Adrenal gland (tissue), 12 donors: ENCODE results near the gene MCCC1. TPM values are rescaled to one million over a fixed set of nuclear protein-coding genes. Genes with fewer than 3 reads are reported as not detected.

Source experiments
- DNase-seq, 7 donors: peaks; one replicate each; pipeline ENCODE4 v3.0.0-alpha.2; 2019 to 2020
- H3K27ac ChIP-seq, 5 donors: fragments of 200-600 bp; sonication (generic) in 4 of 5; 1 replicate in 3 of 5; 2 replicates in 2 of 5; pipeline versions ENCODE4 v1.5.1 to v1.8.0; 2016 to 2020; ENCODE audit warnings: mild to moderate bottlenecking in 1 of 5
- H3K27me3 ChIP-seq: fragments of 200-600 bp; 2 replicates; pipeline ENCODE4 v1.8.0; 2021
- H3K36me3 ChIP-seq, 2 donors: fragments of 200-600 bp; replicated peaks in 1 of 2; 1 replicate in 1 of 2; 2 replicates in 1 of 2; pipeline versions ENCODE4 v1.5.1 to v1.8.0; 2018 to 2022
- H3K4me1 ChIP-seq, 2 donors: fragments of 200-600 bp; replicated peaks in 1 of 2; 1 replicate in 1 of 2; 2 replicates in 1 of 2; pipeline versions ENCODE4 v1.5.1 to v1.8.0; 2018 to 2021
- H3K4me3 ChIP-seq, 4 donors: fragments of 200-600 bp; sonication (generic) in 3 of 4; one replicate each; pipeline ENCODE4 v1.5.1; 2016 to 2018
- H3K9me3 ChIP-seq, 3 donors: fragments of 200-600 bp; sonication (generic) in 1 of 3; replicated peaks in 1 of 3; 1 replicate in 2 of 3; 2 replicates in 1 of 3; pipeline versions ENCODE4 v1.5.1 to v1.8.0; 2016 to 2021
- CTCF ChIP-seq, 6 experiments: fragments of 450-650 bp in 4 of 6; fragments of 200-600 bp in 2 of 6; sonication (generic) in 1 of 6; IDR thresholded peaks; 1 replicate in 5 of 6; 2 replicates in 1 of 6; pipeline versions ENCODE4 v1.5.1 to v1.8.0; 2016 to 2021; ENCODE audit warnings: antibody characterized with exemption in 6 of 6, mild to moderate bottlenecking in 2 of 6, moderate library complexity in 1 of 6
- POLR2A ChIP-seq, 2 donors: fragments of 450-650 bp; IDR thresholded peaks; one replicate each; pipeline ENCODE4 v1.6.1; 2017; ENCODE audit warnings: antibody characterized with exemption in 2 of 2, mild to moderate bottlenecking in 2 of 2, moderate library complexity in 1 of 2
- WGBS, 4 donors: extraction: QIAGEN DNeasy Blood & Tissue Kit in 2 of 4; methylation state at CpG; one replicate each; pipeline versions ENCODE4 v1.1.5 to v1.1.7; 2013 to 2017; 5-methylcytosine and 5-hydroxymethylcytosine counted together
- intact Hi-C, 2 donors: fragments of 100-400 bp; cut with DNase I; formaldehyde crosslinking; loops; one replicate each; pipeline versions ENCODE4 v1.14.1 to v1.15.0; 2022 to 2023
- polyA plus RNA-seq, 3 donors: library from polyadenylated mRNA; stranded (reverse); fragments of 200-250 nt in 2 of 3; fragments of 350-450 nt in 1 of 3; fragmentation: Illumina TruSeq in 1 of 3; extraction: RNeasy Lipid Tissue Mini Kit (QIAGEN cat#74804) in 1 of 3; gene quantifications; one replicate each; pipeline ENCODE4 v1.2.3, GENCODE V29; 2013 to 2014
- total RNA-seq, 9 donors: library from RNA; depleted of rRNA in 4 of 9; stranded (reverse); fragments of >200 nt in 4 of 9; fragments of 120-200 nt in 1 of 9; fragmentation: NEBNext Ultra II Directional in 1 of 9; extraction: Animal tissue kit (Norgen Biotek cat#: 25700) in 1 of 9; gene quantifications; one replicate each; pipeline versions ENCODE4 v1.1.0 to v1.2.4, GENCODE V29; 2013 to 2023
- donor health status: healthy with polysubstance abuse.
- donor health status: Bipolar disorder and iron deficiency.
- donor health status: DM: yes; HTN: yes; CAD: no.
- donor health status: DM: no; HTN: no; CAD: no.
- donor health status: DM: no; HTN: no; CAD: no.
- donor health status: DM: yes; HTN: yes; CAD: no.

The MCCC1 gene
- total and polyA plus RNA-seq, 12 donors: 40.9 to 137 (median 53.5) TPM

- Histone ChIP-seq H3K4me1 (peaks cover 14 to 29% of the 10 kb centered on the region in 2 donors), H3K9me3 (no peaks in the 10 kb centered on the region), H3K27me3 (no peaks in the 10 kb centered on the region), H3K36me3 (peaks cover 0 to 4% of the 10 kb centered on the region in 2 donors), H3K4me3 (no peak overlapping the region), H3K27ac (no peak overlapping the region)
- no peak for DNase-seq
- 73 to 88% (median 77%) methylated on average over 6 of the region's 6 CpGs for WGBS, 4 donors
- intact Hi-C loops: no loop called here
- no peak for TF ChIP-seq CTCF (IDR thresholded peaks at IDR 0.05)
- no peak for TF ChIP-seq POLR2A (IDR thresholded peaks at IDR 0.05)
Measured at GRCh38 chr3:182967218-182968204, 131.8 kb downstream of the MCCC1 start.

- Histone ChIP-seq H3K27ac (peak overlapping the region in 1 of 5 donors; percentile 15), H3K4me1 (peaks cover 17 to 40% of the 10 kb centered on the region in 2 donors), H3K36me3 (peaks cover 0 to 4% of the 10 kb centered on the region in 2 donors), H3K9me3 (no peaks in the 10 kb centered on the region), H3K4me3 (no peak overlapping the region), H3K27me3 (no peaks in the 10 kb centered on the region)
- DNase-seq: no peak
- 87 to 93% (median 90%) methylated on average over 9 of the region's 9 CpGs for WGBS, 4 donors
- no peak for TF ChIP-seq CTCF (IDR thresholded peaks at IDR 0.05)
- intact Hi-C loops: no loop called here
Measured at GRCh38 chr3:182965861-182966366, 133.4 kb downstream of the MCCC1 start.

Other genes starting within 250 kb of the MCCC1 start
- 10 to 100 TPM; 12.7 to 51.9 (median 36.0) TPM for gene DCUN1D1, start 119.0 kb downstream of the MCCC1 start, total RNA-seq
- gene DCUN1D1, start 119.0 kb downstream of the MCCC1 start, polyA plus RNA-seq: 10 to 100 TPM in 1 of 3 donors, 1 to 10 TPM in 2; 5.5 to 37.7 (median 7.9) TPM
- 1 to 10 TPM in 3 of 9 donors, under 1 TPM in 5, not detected in 1; 0.17 to 8.3 (median 0.76) TPM for gene LAMP3, start 63.2 kb upstream of the MCCC1 start, total RNA-seq
- under 1 TPM in 2 of 3 donors, not detected in 1; 0.30 to 0.97 TPM for gene LAMP3, start 63.2 kb upstream of the MCCC1 start, polyA plus RNA-seq
- 1 to 10 TPM in 8 of 9 donors, under 1 TPM in 1; 0.18 to 3.6 (median 3.0) TPM for gene B3GNT5, start 153.8 kb upstream of the MCCC1 start, total RNA-seq
- 1 to 10 TPM; 2.0 to 2.6 (median 2.3) TPM for gene B3GNT5, start 153.8 kb upstream of the MCCC1 start, polyA plus RNA-seq